ENCODE data around the gene ZNF766. TPM values are rescaled to one million over a fixed set of nuclear protein-coding genes. Genes with fewer than 3 reads are reported as not detected.

Gene ZNF766
- total RNA-seq, 1 experiment from 2014 or later: 32.9 TPM

DNA sequence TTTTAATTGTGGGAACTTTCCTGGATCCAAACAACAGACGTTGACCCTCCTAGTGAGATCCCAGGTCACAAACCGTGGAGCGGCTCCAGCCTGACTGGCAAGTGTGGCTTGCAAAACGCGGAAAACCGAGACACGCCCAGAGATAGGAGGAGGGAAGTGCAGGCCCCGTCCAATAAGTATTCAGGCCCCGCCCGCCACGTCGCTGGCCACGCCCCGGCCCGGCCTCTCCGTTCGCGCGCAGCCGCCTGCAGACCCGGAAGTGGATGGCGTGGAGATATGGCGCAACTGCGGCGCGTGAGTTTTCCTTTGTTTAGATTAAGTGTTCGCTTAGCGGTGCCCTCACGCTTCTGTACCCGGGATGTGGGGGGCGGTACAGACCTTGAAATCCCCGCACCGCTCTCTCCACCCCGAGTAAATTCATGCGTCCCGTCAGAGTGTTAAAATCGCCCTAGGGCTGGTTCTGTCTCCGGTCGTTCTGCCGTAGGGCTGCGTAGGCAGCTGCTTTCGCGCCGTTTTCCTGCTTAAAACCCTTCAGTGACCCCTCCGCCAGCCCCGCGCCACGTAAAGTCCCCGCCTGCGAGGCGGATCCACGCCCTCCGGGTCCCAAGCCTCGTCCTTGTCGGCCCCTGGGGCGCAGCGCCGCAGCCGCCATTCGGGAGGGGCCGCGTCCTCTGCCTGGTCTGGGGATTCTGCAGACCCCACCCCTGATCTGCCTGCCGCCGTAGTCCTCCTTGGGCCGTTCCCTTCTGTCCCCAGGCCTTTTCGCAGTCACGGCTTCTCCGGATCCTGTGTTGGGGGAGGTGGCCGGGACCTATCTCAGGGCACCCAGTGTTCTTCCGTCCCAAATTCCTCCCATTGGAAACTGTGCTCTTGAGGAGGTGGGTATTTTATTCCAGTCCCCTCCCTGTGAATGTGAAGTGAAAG, at the start of gene ZNF766 (continued):
- TF ChIP-seq AFF4 (CRISPR knock-in tag; IDR thresholded peaks at IDR 0.05; ENCODE audit: borderline replicate concordance) (no peak), JAZF1 (CRISPR knock-in tag; IDR thresholded peaks at IDR 0.05) (no peak), FOXK1 (CRISPR knock-in tag; IDR thresholded peaks at IDR 0.05) (peak; percentile 74; the same call in 1 of the 2 replicates), MAX (CRISPR knock-in tag; IDR thresholded peaks at IDR 0.05) (peak; percentile 88), TCF7 (CRISPR knock-in tag; IDR thresholded peaks at IDR 0.05; ENCODE audit: low read depth) (no peak), MXD4 (CRISPR knock-in tag; IDR thresholded peaks at IDR 0.05; ENCODE audit: borderline replicate concordance) (no peak), E2F4 (CRISPR knock-in tag; IDR thresholded peaks at IDR 0.05; ENCODE audit: borderline replicate concordance, low read depth) (peak; percentile 82; the same call in 1 of the 2 replicates), ELF4 (CRISPR knock-in tag; IDR thresholded peaks at IDR 0.05; ENCODE audit: low read depth) (no peak), NFE2L1 (CRISPR knock-in tag; IDR thresholded peaks at IDR 0.05) (no peak), ZNF219 (CRISPR knock-in tag; IDR thresholded peaks at IDR 0.05; ENCODE audit: borderline replicate concordance) (no peak), OVOL2 (CRISPR knock-in tag; IDR thresholded peaks at IDR 0.05; ENCODE audit: borderline replicate concordance) (no peak), FOXJ3 (CRISPR knock-in tag; IDR thresholded peaks at IDR 0.05; ENCODE audit: borderline replicate concordance) (no peak), ZNF425 (CRISPR knock-in tag; conservative IDR thresholded peaks at IDR 0.05) (no peak), GABPB1 (CRISPR knock-in tag; IDR thresholded peaks at IDR 0.05) (peak; percentile 83), SMAD3 (CRISPR knock-in tag; IDR thresholded peaks at IDR 0.05; ENCODE audit: borderline replicate concordance) (no peak), ATF6 (CRISPR knock-in tag; IDR thresholded peaks at IDR 0.05) (no peak)
- TF ChIP-seq, protein P1, sequence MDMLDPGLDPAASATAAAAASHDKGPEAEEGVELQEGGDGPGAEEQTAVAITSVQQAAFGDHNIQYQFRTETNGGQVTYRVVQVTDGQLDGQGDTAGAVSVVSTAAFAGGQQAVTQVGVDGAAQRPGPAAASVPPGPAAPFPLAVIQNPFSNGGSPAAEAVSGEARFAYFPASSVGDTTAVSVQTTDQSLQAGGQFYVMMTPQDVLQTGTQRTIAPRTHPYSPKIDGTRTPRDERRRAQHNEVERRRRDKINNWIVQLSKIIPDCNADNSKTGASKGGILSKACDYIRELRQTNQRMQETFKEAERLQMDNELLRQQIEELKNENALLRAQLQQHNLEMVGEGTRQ (CRISPR knock-in tag; IDR thresholded peaks at IDR 0.05): no peak
- TF ChIP-seq, protein P2, sequence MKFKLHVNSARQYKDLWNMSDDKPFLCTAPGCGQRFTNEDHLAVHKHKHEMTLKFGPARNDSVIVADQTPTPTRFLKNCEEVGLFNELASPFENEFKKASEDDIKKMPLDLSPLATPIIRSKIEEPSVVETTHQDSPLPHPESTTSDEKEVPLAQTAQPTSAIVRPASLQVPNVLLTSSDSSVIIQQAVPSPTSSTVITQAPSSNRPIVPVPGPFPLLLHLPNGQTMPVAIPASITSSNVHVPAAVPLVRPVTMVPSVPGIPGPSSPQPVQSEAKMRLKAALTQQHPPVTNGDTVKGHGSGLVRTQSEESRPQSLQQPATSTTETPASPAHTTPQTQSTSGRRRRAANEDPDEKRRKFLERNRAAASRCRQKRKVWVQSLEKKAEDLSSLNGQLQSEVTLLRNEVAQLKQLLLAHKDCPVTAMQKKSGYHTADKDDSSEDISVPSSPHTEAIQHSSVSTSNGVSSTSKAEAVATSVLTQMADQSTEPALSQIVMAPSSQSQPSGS (CRISPR knock-in tag; IDR thresholded peaks at IDR 0.05; ENCODE audit: borderline replicate concordance, low read depth): no peak
- TF ChIP-seq, protein P3, sequence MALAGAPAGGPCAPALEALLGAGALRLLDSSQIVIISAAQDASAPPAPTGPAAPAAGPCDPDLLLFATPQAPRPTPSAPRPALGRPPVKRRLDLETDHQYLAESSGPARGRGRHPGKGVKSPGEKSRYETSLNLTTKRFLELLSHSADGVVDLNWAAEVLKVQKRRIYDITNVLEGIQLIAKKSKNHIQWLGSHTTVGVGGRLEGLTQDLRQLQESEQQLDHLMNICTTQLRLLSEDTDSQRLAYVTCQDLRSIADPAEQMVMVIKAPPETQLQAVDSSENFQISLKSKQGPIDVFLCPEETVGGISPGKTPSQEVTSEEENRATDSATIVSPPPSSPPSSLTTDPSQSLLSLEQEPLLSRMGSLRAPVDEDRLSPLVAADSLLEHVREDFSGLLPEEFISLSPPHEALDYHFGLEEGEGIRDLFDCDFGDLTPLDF (CRISPR knock-in tag; IDR thresholded peaks at IDR 0.05): no peak
- TF ChIP-seq, protein P4, sequence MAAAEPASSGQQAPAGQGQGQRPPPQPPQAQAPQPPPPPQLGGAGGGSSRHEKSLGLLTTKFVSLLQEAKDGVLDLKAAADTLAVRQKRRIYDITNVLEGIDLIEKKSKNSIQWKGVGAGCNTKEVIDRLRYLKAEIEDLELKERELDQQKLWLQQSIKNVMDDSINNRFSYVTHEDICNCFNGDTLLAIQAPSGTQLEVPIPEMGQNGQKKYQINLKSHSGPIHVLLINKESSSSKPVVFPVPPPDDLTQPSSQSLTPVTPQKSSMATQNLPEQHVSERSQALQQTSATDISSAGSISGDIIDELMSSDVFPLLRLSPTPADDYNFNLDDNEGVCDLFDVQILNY (CRISPR knock-in tag; IDR thresholded peaks at IDR 0.05): peak; percentile 98
